Progenitor cell of endocrine pancreas (in vitro differentiated cells): ENCODE data around the gene CHRD. TPM values are rescaled to one million over a fixed set of nuclear protein-coding genes. Genes with fewer than 3 reads are reported as not detected.

Experiments
- DNase-seq: peaks from one replicate; pipeline ENCODE4 v3.0.0; 2021; ENCODE audit warnings: low spot score; ENCODE audit not compliant: unreplicated experiment
- H3K27ac Mint-ChIP-seq: 2 replicates; pipeline ENCODE4 v1.8.0; 2021; ENCODE audit warnings: mild to moderate bottlenecking, moderate library complexity, mixed read lengths
- H3K27me3 Mint-ChIP-seq: 2 replicates; pipeline ENCODE4 v1.8.0; 2021; ENCODE audit warnings: mixed read lengths
- H3K36me3 Mint-ChIP-seq: 2 replicates; pipeline ENCODE4 v1.8.0; 2022; ENCODE audit warnings: mixed read lengths; ENCODE audit not compliant: insufficient read depth
- H3K4me1 Mint-ChIP-seq: 2 replicates; pipeline ENCODE4 v1.8.0; 2021; ENCODE audit warnings: low read depth, mixed read lengths
- H3K4me3 Mint-ChIP-seq: 2 replicates; pipeline ENCODE4 v1.8.0; 2021; ENCODE audit warnings: low read depth, mild to moderate bottlenecking, moderate library complexity, mixed read lengths
- H3K9me3 Mint-ChIP-seq: 2 replicates; pipeline ENCODE4 v1.8.0; 2021; ENCODE audit warnings: low read depth, mixed read lengths
- total RNA-seq: library from RNA; stranded (reverse); gene quantifications from 2 replicates; pipeline ENCODE4 v1.2.1, GENCODE V29; 2021
- TF ChIP-seq, protein P1 (sequence below): fragments of 200-600 bp; sonication (generic); IDR thresholded peaks from one replicate; pipeline ENCODE4 v1.5.0; 2021; ENCODE audit warnings: antibody characterized with exemption, mild to moderate bottlenecking; ENCODE audit not compliant: unreplicated experiment

Gene CHRD
- total RNA-seq, 1 donor from 2014 or later, result 13.0 TPM

- Mint-ChIP-seq H3K4me1 (peaks cover 20% of the 10 kb centered on the region), H3K4me3 (no peak overlapping the region), H3K27ac (no peak overlapping the region), H3K9me3 (no peaks in the 10 kb centered on the region), H3K36me3 (peaks cover 21% of the 10 kb centered on the region), H3K27me3 (peaks cover 19% of the 10 kb centered on the region)
- DNase-seq, result no peak
- TF ChIP-seq, protein P1, sequence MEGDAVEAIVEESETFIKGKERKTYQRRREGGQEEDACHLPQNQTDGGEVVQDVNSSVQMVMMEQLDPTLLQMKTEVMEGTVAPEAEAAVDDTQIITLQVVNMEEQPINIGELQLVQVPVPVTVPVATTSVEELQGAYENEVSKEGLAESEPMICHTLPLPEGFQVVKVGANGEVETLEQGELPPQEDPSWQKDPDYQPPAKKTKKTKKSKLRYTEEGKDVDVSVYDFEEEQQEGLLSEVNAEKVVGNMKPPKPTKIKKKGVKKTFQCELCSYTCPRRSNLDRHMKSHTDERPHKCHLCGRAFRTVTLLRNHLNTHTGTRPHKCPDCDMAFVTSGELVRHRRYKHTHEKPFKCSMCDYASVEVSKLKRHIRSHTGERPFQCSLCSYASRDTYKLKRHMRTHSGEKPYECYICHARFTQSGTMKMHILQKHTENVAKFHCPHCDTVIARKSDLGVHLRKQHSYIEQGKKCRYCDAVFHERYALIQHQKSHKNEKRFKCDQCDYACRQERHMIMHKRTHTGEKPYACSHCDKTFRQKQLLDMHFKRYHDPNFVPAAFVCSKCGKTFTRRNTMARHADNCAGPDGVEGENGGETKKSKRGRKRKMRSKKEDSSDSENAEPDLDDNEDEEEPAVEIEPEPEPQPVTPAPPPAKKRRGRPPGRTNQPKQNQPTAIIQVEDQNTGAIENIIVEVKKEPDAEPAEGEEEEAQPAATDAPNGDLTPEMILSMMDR, result no peak
Observed at GRCh38 chr3:184353546-184353941, 26.3 kb upstream of the CHRD start.

DNA sequence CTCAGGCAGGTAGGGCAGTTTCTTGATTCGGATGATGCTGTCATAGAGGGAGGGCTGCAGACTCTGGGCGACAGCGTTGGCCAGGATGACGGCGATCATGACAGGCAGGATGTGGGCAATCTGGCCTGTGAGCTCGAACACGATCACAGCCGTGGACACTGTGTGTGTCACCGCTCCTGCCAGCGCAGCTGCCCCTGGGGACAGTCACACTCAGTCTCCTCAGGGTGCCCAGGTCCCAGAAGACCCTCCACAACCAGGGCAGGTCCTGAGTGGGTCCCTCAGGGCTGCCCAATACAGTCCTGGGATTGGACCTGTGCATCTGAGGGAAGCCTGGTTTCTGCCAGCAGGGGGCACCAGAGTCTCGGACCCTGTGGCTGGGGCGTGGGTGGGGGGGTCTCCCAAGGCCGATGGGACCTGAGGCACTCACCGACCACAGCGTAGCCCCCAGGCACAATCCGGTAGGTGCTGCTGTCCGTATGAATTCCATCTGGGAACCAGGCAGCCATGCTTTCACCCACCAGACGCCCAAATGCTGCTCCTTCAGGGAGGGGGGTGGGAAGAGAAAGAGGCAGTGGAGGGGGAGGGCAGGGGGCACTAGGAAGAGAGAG lies 25.6 kb upstream of the CHRD start:
- Mint-ChIP-seq H3K4me1 (peaks cover 20% of the 10 kb centered on the region), H3K27ac (no peak overlapping the region), H3K36me3 (peaks cover 21% of the 10 kb centered on the region), H3K4me3 (no peak overlapping the region), H3K27me3 (peaks cover 15% of the 10 kb centered on the region), H3K9me3 (no peaks in the 10 kb centered on the region)
- peak; percentile 55 for DNase-seq
- TF ChIP-seq, protein P1, result peak; percentile 60

DNA sequence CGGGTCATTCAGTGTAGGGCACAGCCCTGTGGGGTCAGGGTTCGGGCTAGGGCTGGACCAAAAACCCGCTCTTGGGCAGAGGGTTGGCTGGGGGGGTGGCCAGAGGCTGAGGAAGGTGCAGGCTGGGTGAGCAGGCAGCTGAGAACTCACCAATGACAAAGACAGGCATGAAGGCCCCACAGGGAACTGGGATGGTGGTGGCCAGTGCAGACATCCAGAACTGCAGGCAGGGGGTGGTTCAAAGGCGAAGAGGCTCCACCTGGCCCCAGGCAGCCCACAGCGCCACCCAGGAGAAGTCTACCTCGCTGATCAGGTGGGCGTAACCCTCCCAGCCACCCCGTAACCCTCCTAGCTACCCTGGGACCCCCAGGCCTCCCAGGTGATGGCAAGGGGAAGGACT lies 25.1 kb upstream of the CHRD start:
- H3K36me3 Mint-ChIP-seq, result peaks cover 21% of the 10 kb centered on the region
- no peaks in the 10 kb centered on the region for H3K9me3 Mint-ChIP-seq
- TF ChIP-seq, protein P1, result no peak
- DNase-seq, result no peak
- peaks cover 16% of the 10 kb centered on the region for H3K27me3 Mint-ChIP-seq
- H3K4me1 Mint-ChIP-seq, result peaks cover 17% of the 10 kb centered on the region
- H3K4me3 Mint-ChIP-seq, result no peak overlapping the region
- H3K27ac Mint-ChIP-seq, result no peak overlapping the region

DNA sequence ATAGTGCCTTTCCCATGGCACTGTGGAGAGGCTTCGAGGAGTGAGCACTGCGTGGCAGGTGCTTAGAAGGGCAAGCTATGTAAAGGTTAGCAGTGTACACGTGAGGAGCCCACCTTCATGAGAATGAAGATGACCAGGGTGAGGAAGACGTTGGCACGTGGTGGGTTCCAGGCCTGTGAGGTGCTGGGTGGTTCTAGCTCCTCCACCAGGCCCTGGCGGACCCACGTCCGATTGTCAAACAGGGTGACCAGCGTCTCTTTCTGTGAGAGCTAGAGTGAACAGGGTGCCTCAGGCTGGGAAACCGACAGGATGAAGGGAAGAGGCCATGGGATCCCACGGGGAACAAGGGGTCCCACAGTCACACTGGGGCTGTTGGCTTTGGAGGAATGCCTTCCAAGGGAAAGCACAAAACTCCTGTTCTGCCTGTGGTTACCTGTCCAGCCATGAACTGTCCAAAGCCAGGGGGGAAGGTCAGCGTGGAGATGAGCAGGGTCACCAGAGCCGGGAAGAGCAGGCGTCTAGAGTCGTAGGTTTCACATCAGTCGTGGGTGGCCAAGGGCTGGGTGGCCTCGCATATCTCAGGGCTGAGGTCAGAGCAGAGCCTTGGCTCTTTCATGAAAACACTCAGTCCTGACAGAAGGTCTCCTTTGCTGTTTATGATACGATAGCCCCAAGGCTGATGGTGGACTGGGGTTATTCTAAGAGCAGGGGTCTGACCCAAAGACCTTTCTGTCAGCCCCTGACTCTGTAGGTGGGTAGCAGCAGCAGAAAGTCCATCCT lies 24.4 kb upstream of the CHRD start:
- H3K27ac Mint-ChIP-seq, result no peak overlapping the region
- TF ChIP-seq, protein P1, result no peak
- H3K27me3 Mint-ChIP-seq, result peaks cover 20% of the 10 kb centered on the region
- H3K36me3 Mint-ChIP-seq, result peaks cover 21% of the 10 kb centered on the region
- no peaks in the 10 kb centered on the region for H3K9me3 Mint-ChIP-seq
- H3K4me3 Mint-ChIP-seq, result no peak overlapping the region
- peaks cover 19% of the 10 kb centered on the region for H3K4me1 Mint-ChIP-seq
- no peak for DNase-seq

GRCh38 chr3:184357248-184358123 lies 22.4 kb upstream of the CHRD start:
- Mint-ChIP-seq H3K4me3 (no peak overlapping the region), H3K27ac (no peak overlapping the region), H3K9me3 (no peaks in the 10 kb centered on the region), H3K36me3 (peaks cover 9% of the 10 kb centered on the region), H3K4me1 (peaks cover 14% of the 10 kb centered on the region), H3K27me3 (peaks cover 6% of the 10 kb centered on the region)
- TF ChIP-seq, protein P1, result no peak
- DNase-seq, result no peak
